GM23248 (cell line): ENCODE results near the gene TMC6.

Experiments
- EZH2 ChIP-seq: fragments of 200-600 bp; sonication (generic); IDR thresholded peaks from 2 replicates; pipeline ENCODE4 v1.6.1; 2018; ENCODE audit warnings: antibody characterized with exemption, mild to moderate bottlenecking; ENCODE audit not compliant: insufficient read depth, poor library complexity, severe bottlenecking
- EZH2phosphoT487 ChIP-seq: fragments of 200-600 bp; sonication (generic); IDR thresholded peaks from 2 replicates; pipeline ENCODE4 v1.6.1; 2018; ENCODE audit warnings: antibody characterized with exemption, moderate library complexity, mild to moderate bottlenecking, low read depth; ENCODE audit not compliant: insufficient read depth

- no peak for TF ChIP-seq EZH2phosphoT487
- no peak for TF ChIP-seq EZH2
These were observed 36.4 kb upstream of the TMC6 start for GRCh38 chr17:78164748-78165607.
